Panc1 (cell line): Measurements from ENCODE around the gene CSTB.

Experiments
- POLR2AphosphoS5 ChIP-seq: IDR thresholded peaks from 2 replicates; pipeline ENCODE4 v1.6.1; 2012; ENCODE audit warnings: mild to moderate bottlenecking, low read depth, low read length, moderate library complexity
- SIN3A ChIP-seq: IDR thresholded peaks from 2 replicates; pipeline ENCODE4 v1.6.1; 2012; ENCODE audit warnings: low read depth, mild to moderate bottlenecking, low read length, moderate library complexity, borderline replicate concordance; ENCODE audit not compliant: insufficient read depth
- TF ChIP-seq, protein P1 (sequence below): fragments of 450-650 bp; IDR thresholded peaks from 2 replicates; pipeline ENCODE4 v1.5.1; 2017; ENCODE audit warnings: mild to moderate bottlenecking
- TF ChIP-seq, protein P2 (sequence below), 2 experiments: IDR thresholded peaks; 2 replicates each; pipeline ENCODE4 v1.6.1; 2011 to 2012; ENCODE audit warnings: low read depth in 2 of 2, control low read depth in 1 of 2, low read length in 1 of 2, mild to moderate bottlenecking in 1 of 2, moderate library complexity in 1 of 2; ENCODE audit not compliant: insufficient read depth in 1 of 2

DNA sequence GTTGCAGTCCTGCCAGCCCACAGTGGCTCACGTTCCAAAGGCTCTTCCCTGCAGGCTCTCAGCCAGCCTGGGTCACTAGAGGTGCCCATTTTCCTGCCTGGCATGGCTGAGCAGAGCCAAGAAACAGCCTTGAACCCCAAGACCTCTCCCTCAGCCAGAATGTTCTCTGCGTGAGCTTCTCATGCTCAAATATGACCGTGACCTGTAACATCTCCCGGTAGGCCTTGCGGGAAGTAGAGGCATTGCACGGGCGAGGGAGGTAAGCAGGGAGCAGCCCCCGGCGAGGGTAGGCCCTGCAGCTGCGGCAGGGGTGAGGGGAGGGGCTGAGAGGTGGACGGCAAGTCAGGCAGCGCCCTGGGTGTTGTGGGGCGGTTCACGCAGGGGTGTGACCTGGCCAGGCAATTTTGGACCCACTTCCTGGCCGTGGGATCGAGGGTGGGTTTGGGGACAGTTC is 33.3 kb upstream of the CSTB start:
- TF ChIP-seq POLR2AphosphoS5 (no peak), SIN3A (no peak)
- TF ChIP-seq, protein P1, sequence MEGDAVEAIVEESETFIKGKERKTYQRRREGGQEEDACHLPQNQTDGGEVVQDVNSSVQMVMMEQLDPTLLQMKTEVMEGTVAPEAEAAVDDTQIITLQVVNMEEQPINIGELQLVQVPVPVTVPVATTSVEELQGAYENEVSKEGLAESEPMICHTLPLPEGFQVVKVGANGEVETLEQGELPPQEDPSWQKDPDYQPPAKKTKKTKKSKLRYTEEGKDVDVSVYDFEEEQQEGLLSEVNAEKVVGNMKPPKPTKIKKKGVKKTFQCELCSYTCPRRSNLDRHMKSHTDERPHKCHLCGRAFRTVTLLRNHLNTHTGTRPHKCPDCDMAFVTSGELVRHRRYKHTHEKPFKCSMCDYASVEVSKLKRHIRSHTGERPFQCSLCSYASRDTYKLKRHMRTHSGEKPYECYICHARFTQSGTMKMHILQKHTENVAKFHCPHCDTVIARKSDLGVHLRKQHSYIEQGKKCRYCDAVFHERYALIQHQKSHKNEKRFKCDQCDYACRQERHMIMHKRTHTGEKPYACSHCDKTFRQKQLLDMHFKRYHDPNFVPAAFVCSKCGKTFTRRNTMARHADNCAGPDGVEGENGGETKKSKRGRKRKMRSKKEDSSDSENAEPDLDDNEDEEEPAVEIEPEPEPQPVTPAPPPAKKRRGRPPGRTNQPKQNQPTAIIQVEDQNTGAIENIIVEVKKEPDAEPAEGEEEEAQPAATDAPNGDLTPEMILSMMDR = no peak
- TF ChIP-seq, protein P2, sequence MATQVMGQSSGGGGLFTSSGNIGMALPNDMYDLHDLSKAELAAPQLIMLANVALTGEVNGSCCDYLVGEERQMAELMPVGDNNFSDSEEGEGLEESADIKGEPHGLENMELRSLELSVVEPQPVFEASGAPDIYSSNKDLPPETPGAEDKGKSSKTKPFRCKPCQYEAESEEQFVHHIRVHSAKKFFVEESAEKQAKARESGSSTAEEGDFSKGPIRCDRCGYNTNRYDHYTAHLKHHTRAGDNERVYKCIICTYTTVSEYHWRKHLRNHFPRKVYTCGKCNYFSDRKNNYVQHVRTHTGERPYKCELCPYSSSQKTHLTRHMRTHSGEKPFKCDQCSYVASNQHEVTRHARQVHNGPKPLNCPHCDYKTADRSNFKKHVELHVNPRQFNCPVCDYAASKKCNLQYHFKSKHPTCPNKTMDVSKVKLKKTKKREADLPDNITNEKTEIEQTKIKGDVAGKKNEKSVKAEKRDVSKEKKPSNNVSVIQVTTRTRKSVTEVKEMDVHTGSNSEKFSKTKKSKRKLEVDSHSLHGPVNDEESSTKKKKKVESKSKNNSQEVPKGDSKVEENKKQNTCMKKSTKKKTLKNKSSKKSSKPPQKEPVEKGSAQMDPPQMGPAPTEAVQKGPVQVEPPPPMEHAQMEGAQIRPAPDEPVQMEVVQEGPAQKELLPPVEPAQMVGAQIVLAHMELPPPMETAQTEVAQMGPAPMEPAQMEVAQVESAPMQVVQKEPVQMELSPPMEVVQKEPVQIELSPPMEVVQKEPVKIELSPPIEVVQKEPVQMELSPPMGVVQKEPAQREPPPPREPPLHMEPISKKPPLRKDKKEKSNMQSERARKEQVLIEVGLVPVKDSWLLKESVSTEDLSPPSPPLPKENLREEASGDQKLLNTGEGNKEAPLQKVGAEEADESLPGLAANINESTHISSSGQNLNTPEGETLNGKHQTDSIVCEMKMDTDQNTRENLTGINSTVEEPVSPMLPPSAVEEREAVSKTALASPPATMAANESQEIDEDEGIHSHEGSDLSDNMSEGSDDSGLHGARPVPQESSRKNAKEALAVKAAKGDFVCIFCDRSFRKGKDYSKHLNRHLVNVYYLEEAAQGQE (IDR thresholded peaks at IDR 0.05; ENCODE audit: insufficient read depth in 1 of 2, low read depth in 2 of 2, low read length in 1 of 2) = no peak
